Mammary epithelial cell (primary cell): Measurements from ENCODE around the gene PAF1.

Source experiments
- EZH2 ChIP-seq: IDR thresholded peaks from 2 replicates; pipeline ENCODE4 v1.6.1; 2012; ENCODE audit warnings: low read length, inconsistent platforms, borderline replicate concordance
- TF ChIP-seq, protein P1 (sequence below), 2 donors: IDR thresholded peaks in 1 of 2; conservative IDR thresholded peaks in 1 of 2; 2 replicates each; pipeline ENCODE4 v1.5.1; 2011 to 2012; ENCODE audit warnings: inconsistent platforms in 2 of 2, low read length in 2 of 2, mild to moderate bottlenecking in 2 of 2, control low read depth in 1 of 2, low read depth in 1 of 2; ENCODE audit not compliant: insufficient read depth in 1 of 2; ENCODE audit errors: extremely low read depth in 1 of 2

DNA sequence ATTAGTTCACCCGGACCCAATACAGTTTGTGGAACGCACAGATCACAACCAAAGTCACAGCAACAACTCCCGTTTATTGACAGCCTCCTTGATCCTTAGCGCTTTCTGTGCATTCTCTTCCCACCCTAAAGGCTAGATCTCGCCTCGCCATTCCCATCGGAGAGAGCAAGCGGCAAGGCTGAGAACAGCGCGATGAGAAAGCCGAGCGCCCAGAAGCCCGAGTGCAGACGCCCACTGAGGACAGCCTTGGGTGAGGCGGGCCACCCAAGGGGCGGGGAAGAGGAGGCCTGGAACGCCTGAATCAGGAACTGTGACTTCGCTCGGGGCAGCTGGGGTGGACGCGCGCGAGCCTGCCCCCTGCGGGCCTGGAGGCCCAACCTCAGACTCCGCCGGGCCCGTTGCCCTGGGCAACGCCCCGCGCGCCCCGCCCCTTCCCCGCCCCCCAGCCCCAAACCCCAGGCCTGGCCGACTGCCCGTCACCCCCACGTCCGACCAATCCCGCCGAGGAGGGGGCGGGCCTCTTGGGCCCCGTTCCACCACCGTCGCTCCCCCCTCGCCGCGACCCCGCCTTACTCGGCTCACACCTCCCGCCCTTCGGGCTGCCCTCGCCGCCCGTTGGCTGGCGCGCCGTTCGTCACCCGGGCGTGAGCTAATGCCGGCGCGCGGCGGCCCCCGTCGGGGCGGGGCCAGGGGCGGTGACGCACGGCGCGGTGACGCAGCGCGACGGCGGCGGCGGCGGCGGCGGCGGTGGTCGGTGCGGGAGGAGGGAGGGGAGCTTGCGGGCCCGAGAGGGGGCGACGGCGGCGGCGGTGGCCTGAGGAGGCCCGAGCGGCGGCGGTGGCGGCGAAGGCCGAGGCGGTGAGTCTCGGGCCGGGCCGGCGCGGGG lies 48.9 kb downstream of the PAF1 start, which contains the start of gene SAMD4B:
- TF ChIP-seq EZH2, result no peak
- TF ChIP-seq, protein P1, sequence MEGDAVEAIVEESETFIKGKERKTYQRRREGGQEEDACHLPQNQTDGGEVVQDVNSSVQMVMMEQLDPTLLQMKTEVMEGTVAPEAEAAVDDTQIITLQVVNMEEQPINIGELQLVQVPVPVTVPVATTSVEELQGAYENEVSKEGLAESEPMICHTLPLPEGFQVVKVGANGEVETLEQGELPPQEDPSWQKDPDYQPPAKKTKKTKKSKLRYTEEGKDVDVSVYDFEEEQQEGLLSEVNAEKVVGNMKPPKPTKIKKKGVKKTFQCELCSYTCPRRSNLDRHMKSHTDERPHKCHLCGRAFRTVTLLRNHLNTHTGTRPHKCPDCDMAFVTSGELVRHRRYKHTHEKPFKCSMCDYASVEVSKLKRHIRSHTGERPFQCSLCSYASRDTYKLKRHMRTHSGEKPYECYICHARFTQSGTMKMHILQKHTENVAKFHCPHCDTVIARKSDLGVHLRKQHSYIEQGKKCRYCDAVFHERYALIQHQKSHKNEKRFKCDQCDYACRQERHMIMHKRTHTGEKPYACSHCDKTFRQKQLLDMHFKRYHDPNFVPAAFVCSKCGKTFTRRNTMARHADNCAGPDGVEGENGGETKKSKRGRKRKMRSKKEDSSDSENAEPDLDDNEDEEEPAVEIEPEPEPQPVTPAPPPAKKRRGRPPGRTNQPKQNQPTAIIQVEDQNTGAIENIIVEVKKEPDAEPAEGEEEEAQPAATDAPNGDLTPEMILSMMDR (conservative IDR thresholded peaks at IDR 0.05 in 1 of 2, IDR thresholded peaks at IDR 0.05 in 1 of 2; ENCODE audit: extremely low read depth in 1 of 2, insufficient read depth in 1 of 2, low read depth in 1 of 2, low read length in 2 of 2), result peak; percentile 32 to 71
